ENCODE measurements around the gene SUMO4.
"Not testable (repeated sequence)": the region's sequence is repeated elsewhere in the genome, so short reads cannot be mapped to it uniquely, and the experiment has no call there.

- not testable (repeated sequence) for TF ChIP-seq SUZ12 (IDR thresholded peaks at IDR 0.05); NFRKB (IDR thresholded peaks at IDR 0.05); FOXM1 (IDR thresholded peaks at IDR 0.05; ENCODE audit: borderline replicate concordance); SP1 (IDR thresholded peaks at IDR 0.05); TARDBP (IDR thresholded peaks at IDR 0.05); FOXK2 (IDR thresholded peaks at IDR 0.05); BHLHE40 (IDR thresholded peaks at IDR 0.05; ENCODE audit: borderline replicate concordance); LEF1 (IDR thresholded peaks at IDR 0.05; ENCODE audit: borderline replicate concordance); L3MBTL2 (conservative IDR thresholded peaks at IDR 0.05); ELF4 (IDR thresholded peaks at IDR 0.05)
- TF ChIP-seq, protein P1, sequence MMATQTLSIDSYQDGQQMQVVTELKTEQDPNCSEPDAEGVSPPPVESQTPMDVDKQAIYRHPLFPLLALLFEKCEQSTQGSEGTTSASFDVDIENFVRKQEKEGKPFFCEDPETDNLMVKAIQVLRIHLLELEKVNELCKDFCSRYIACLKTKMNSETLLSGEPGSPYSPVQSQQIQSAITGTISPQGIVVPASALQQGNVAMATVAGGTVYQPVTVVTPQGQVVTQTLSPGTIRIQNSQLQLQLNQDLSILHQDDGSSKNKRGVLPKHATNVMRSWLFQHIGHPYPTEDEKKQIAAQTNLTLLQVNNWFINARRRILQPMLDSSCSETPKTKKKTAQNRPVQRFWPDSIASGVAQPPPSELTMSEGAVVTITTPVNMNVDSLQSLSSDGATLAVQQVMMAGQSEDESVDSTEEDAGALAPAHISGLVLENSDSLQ (IDR thresholded peaks at IDR 0.05), result peak; percentile 78
Observed at GRCh38 chr6:149444360-149445094, 44.5 kb downstream of the SUMO4 start.

Measured in HEK293T (cell line).